ENCODE results near the gene XRCC3.

Gene XRCC3

GRCh38 chr14:103696466-103697071, 18.7 kb downstream of the XRCC3 start:
- TF ChIP-seq POLR2A (IDR thresholded peaks at IDR 0.05; ENCODE audit: extremely low read depth, insufficient read length) (no peak), MAX (IDR thresholded peaks at IDR 0.05; ENCODE audit: low read depth, low read length) (no peak), CTCF (IDR thresholded peaks at IDR 0.05; ENCODE audit: low read depth, low read length) (no peak)
- no peak overlapping the region for H3K4me3 ChIP-seq (ENCODE audit: low read depth, low read length)
- DNase-seq (ENCODE audit: low read depth): no peak

- DNase-seq (ENCODE audit: low read depth): no peak
- TF ChIP-seq POLR2A (IDR thresholded peaks at IDR 0.05; ENCODE audit: extremely low read depth, insufficient read length) (no peak), MAX (IDR thresholded peaks at IDR 0.05; ENCODE audit: low read depth, low read length) (no peak), MYC (IDR thresholded peaks at IDR 0.05; ENCODE audit: low read depth, low read length) (no peak), CTCF (IDR thresholded peaks at IDR 0.05; ENCODE audit: low read depth, low read length) (no peak)
- H3K4me3 ChIP-seq (ENCODE audit: low read depth, low read length): no peak overlapping the region
Measured at GRCh38 chr14:103696070-103696402, 19.2 kb downstream of the XRCC3 start.

- H3K4me3 ChIP-seq (ENCODE audit: low read depth, low read length): no peak overlapping the region
- TF ChIP-seq MAX (IDR thresholded peaks at IDR 0.05; ENCODE audit: low read depth, low read length) (no peak), CTCF (IDR thresholded peaks at IDR 0.05; ENCODE audit: low read depth, low read length) (no peak), MYC (IDR thresholded peaks at IDR 0.05; ENCODE audit: low read depth, low read length) (no peak), POLR2A (IDR thresholded peaks at IDR 0.05; ENCODE audit: extremely low read depth, insufficient read length) (no peak)
- no peak for DNase-seq (ENCODE audit: low read depth)
Measured at GRCh38 chr14:103695296-103696069, 19.8 kb downstream of the XRCC3 start.

- DNase-seq (ENCODE audit: low read depth): no peak
- H3K4me3 ChIP-seq (ENCODE audit: low read depth, low read length): no peak overlapping the region
- TF ChIP-seq MYC (IDR thresholded peaks at IDR 0.05; ENCODE audit: low read depth, low read length) (no peak), CTCF (IDR thresholded peaks at IDR 0.05; ENCODE audit: low read depth, low read length) (no peak), POLR2A (IDR thresholded peaks at IDR 0.05; ENCODE audit: extremely low read depth, insufficient read length) (no peak), MAX (IDR thresholded peaks at IDR 0.05; ENCODE audit: low read depth, low read length) (no peak)
Measured at GRCh38 chr14:103694572-103695026, 20.7 kb downstream of the XRCC3 start.

- TF ChIP-seq MYC (IDR thresholded peaks at IDR 0.05; ENCODE audit: low read depth, low read length): no peak
- no peak overlapping the region for H3K4me3 ChIP-seq (ENCODE audit: low read depth, low read length)
- DNase-seq (ENCODE audit: low read depth): no peak
Measured at GRCh38 chr14:103693515-103693914, 21.7 kb downstream of the XRCC3 start.

GRCh38 chr14:103692871-103693270, 22.4 kb downstream of the XRCC3 start:
- H3K4me3 ChIP-seq (ENCODE audit: low read depth, low read length): no peak overlapping the region
- DNase-seq (ENCODE audit: low read depth): no peak
- no peak for TF ChIP-seq MAX (IDR thresholded peaks at IDR 0.05; ENCODE audit: low read depth, low read length)
- no peak for TF ChIP-seq MYC (IDR thresholded peaks at IDR 0.05; ENCODE audit: low read depth, low read length)
- no peak for TF ChIP-seq CTCF (IDR thresholded peaks at IDR 0.05; ENCODE audit: low read depth, low read length)
- TF ChIP-seq POLR2A (IDR thresholded peaks at IDR 0.05; ENCODE audit: extremely low read depth, insufficient read length): no peak

Measured in NB4 (cell line).